H1 (cell line): Measurements from ENCODE around the gene PLCB2. TPM values are rescaled to one million over a fixed set of nuclear protein-coding genes. Genes with fewer than 3 reads are reported as not detected.
A peak's percentile ranks its signal among the peaks of the same experiment; 100 is the strongest.

ENCODE experiments used
- CTCF ChIA-PET: fragments of 300-600 bp; sonication (Branson Sonifier 250); formaldehyde crosslinking; loops from one replicate; lab custom pipeline; 2021; ENCODE audit not compliant: partially characterized antibody; lab: Charles Lee
- POLR2A ChIA-PET: fragments of 300-600 bp; sonication (Branson Sonifier 250); formaldehyde crosslinking; loops from one replicate; lab custom pipeline; 2021; ENCODE audit warnings: inconsistent platforms; ENCODE audit not compliant: partially characterized antibody; lab: Charles Lee
- DNase-seq, 2 experiments: peaks; one replicate each; pipeline versions ENCODE4 v3.0.0 to v3.0.0-alpha.2; 2010 to 2022; ENCODE audit warnings: low spot score in 2 of 2, low read depth in 1 of 2, mixed read lengths in 1 of 2
- FAIRE-seq: peaks from 2 replicates; lab custom pipeline; 2011; peaks lifted over from hg19 to GRCh38; lab: Jason Lieb, UNC
- H2AFZ ChIP-seq: 2 replicates; pipeline ENCODE4 v1.8.1; 2012; ENCODE audit warnings: low read length, inconsistent platforms
- H2AK5ac ChIP-seq: 2 replicates; pipeline ENCODE4 v1.6.1; 2013; ENCODE audit warnings: low read depth, low read length
- H2BK120ac ChIP-seq: replicated peaks from 2 replicates; pipeline ENCODE3; 2013; ENCODE audit warnings: low read depth, low read length, inconsistent platforms
- H2BK12ac ChIP-seq: 2 replicates; pipeline ENCODE4 v1.6.1; 2013; ENCODE audit warnings: low read depth, low read length
- H2BK15ac ChIP-seq: 2 replicates; pipeline ENCODE4 v1.6.1; 2013; ENCODE audit warnings: low read length
- H2BK20ac ChIP-seq: 2 replicates; pipeline ENCODE4 v1.6.1; 2013; ENCODE audit warnings: low read length
- H2BK5ac ChIP-seq: 2 replicates; pipeline ENCODE4 v1.6.1; 2013; ENCODE audit warnings: low read depth, low read length
- H3K14ac ChIP-seq: 2 replicates; pipeline ENCODE4 v1.6.1; 2013; ENCODE audit warnings: inconsistent platforms; ENCODE audit not compliant: insufficient read length
- H3K18ac ChIP-seq: 2 replicates; pipeline ENCODE4 v1.6.1; 2013; ENCODE audit warnings: low read length; ENCODE audit errors: extremely low read depth
- H3K23ac ChIP-seq: 2 replicates; pipeline ENCODE4 v1.6.1; 2013; ENCODE audit warnings: inconsistent platforms; ENCODE audit not compliant: insufficient read length
- H3K23me2 ChIP-seq: 2 replicates; pipeline ENCODE4 v1.6.1; 2013; ENCODE audit warnings: low read depth, low read length
- H3K27ac ChIP-seq: 2 replicates; pipeline ENCODE4 v1.6.1; 2011; ENCODE audit warnings: low read depth, low read length, inconsistent platforms
- H3K27me3 ChIP-seq, 4 experiments: replicated peaks in 1 of 4; 1 replicate in 1 of 4; 2 replicates in 3 of 4; pipeline versions ENCODE4 v1.6.1 to v1.8.1; 2011 to 2013; ENCODE audit warnings: low read length in 3 of 4, mild to moderate bottlenecking in 3 of 4, inconsistent platforms in 2 of 4, mixed read lengths in 2 of 4, moderate library complexity in 1 of 4; ENCODE audit not compliant: control insufficient read depth in 3 of 4, insufficient read depth in 3 of 4; ENCODE audit errors: extremely low read depth in 1 of 4
- H3K36me3 ChIP-seq, 4 experiments: 2 replicates each; pipeline versions ENCODE4 v1.6.1 to v1.8.1; 2011 to 2013; ENCODE audit warnings: mild to moderate bottlenecking in 4 of 4, low read length in 3 of 4, moderate library complexity in 2 of 4, control low read depth in 1 of 4, inconsistent platforms in 1 of 4; ENCODE audit not compliant: insufficient read depth in 4 of 4, control insufficient read depth in 2 of 4
- H3K4ac ChIP-seq: replicated peaks from 2 replicates; pipeline ENCODE3; 2013; ENCODE audit warnings: low read length, low read depth, mixed read lengths, inconsistent platforms; ENCODE audit not compliant: insufficient read length
- H3K4me1 ChIP-seq, 4 experiments: replicated peaks in 1 of 4; 1 replicate in 1 of 4; 2 replicates in 3 of 4; pipeline versions ENCODE4 v1.6.1 to v1.8.1; 2011 to 2013; ENCODE audit warnings: low read length in 3 of 4, inconsistent platforms in 2 of 4, mixed read lengths in 1 of 4; ENCODE audit not compliant: insufficient read depth in 4 of 4, control insufficient read depth in 3 of 4
- H3K4me2 ChIP-seq, 2 experiments: 2 replicates each; pipeline versions ENCODE4 v1.6.1 to v1.8.1; 2011 to 2013; ENCODE audit warnings: low read depth in 2 of 2, low read length in 2 of 2, control low read depth in 1 of 2, inconsistent platforms in 1 of 2, mild to moderate bottlenecking in 1 of 2; ENCODE audit not compliant: insufficient read depth in 1 of 2
- H3K4me3 ChIP-seq, 4 experiments: fragments of 200-600, 300-600 bp in 1 of 4; sonication (generic), shearing (Covaris generic), sonication (Bioruptor Twin) in 1 of 4; 2 replicates each; pipeline versions ENCODE4 v1.5.1 to v1.8.1; 2011 to 2016; ENCODE audit warnings: low read length in 4 of 4, low read depth in 3 of 4, control low read depth in 2 of 4, inconsistent platforms in 2 of 4, mild to moderate bottlenecking in 2 of 4, mixed read lengths in 1 of 4, moderate library complexity in 1 of 4; ENCODE audit not compliant: insufficient read depth in 2 of 4; ENCODE audit errors: extremely low read depth in 1 of 4
- H3K56ac ChIP-seq: replicated peaks from 2 replicates; pipeline ENCODE3; 2013; ENCODE audit warnings: low read depth, mild to moderate bottlenecking, mixed read lengths, low read length, inconsistent platforms; ENCODE audit not compliant: insufficient read length
- H3K79me1 ChIP-seq: 2 replicates; pipeline ENCODE4 v1.6.1; 2013; ENCODE audit warnings: low read depth, low read length, control low read depth
- H3K79me2 ChIP-seq, 2 experiments: 2 replicates each; pipeline versions ENCODE4 v1.6.1 to v1.8.1; 2012 to 2013; ENCODE audit warnings: low read length in 2 of 2, mild to moderate bottlenecking in 2 of 2, inconsistent platforms in 1 of 2; ENCODE audit not compliant: insufficient read depth in 2 of 2, control insufficient read depth in 1 of 2
- H3K9ac ChIP-seq, 4 experiments: replicated peaks in 1 of 4; 1 replicate in 1 of 4; 2 replicates in 3 of 4; pipeline versions ENCODE4 v1.6.1 to v1.8.1; 2011 to 2013; ENCODE audit warnings: low read depth in 3 of 4, low read length in 3 of 4, control low read depth in 2 of 4, mild to moderate bottlenecking in 2 of 4, moderate library complexity in 2 of 4, inconsistent platforms in 1 of 4; ENCODE audit errors: extremely low read depth in 1 of 4
- H3K9me3 ChIP-seq, 2 experiments: 2 replicates each; pipeline versions ENCODE4 v1.6.1 to v1.8.1; 2012 to 2013; ENCODE audit warnings: mild to moderate bottlenecking in 2 of 2, moderate library complexity in 2 of 2, control low read depth in 1 of 2, inconsistent platforms in 1 of 2, low read depth in 1 of 2, low read length in 1 of 2, mixed read lengths in 1 of 2; ENCODE audit not compliant: insufficient read depth in 2 of 2
- H4K20me1 ChIP-seq, 2 experiments: replicated peaks in 1 of 2; 2 replicates each; pipeline versions ENCODE3 to v1.8.1; 2011 to 2013; ENCODE audit warnings: inconsistent platforms in 2 of 2, low read length in 2 of 2, mild to moderate bottlenecking in 1 of 2; ENCODE audit not compliant: insufficient read depth in 2 of 2, control insufficient read depth in 1 of 2
- H4K5ac ChIP-seq: 2 replicates; pipeline ENCODE4 v1.6.1; 2013; ENCODE audit warnings: low read length, low read depth, mixed read lengths, inconsistent platforms; ENCODE audit not compliant: insufficient read length
- H4K8ac ChIP-seq: 2 replicates; pipeline ENCODE4 v1.8.0; 2013; ENCODE audit warnings: mild to moderate bottlenecking, moderate library complexity, low read length, inconsistent platforms; ENCODE audit not compliant: insufficient read depth; ENCODE audit errors: extremely low read depth
- H4K91ac ChIP-seq: replicated peaks from 2 replicates; pipeline ENCODE3; 2013; ENCODE audit warnings: low read length, mixed read lengths, inconsistent platforms; ENCODE audit not compliant: insufficient read length
- KDM1A ChIP-seq: fragments of 200-600, 300-600 bp; sonication (generic); IDR thresholded peaks from 2 replicates; pipeline ENCODE4 v1.7.1; 2016; ENCODE audit warnings: mild to moderate bottlenecking, low read length, borderline replicate concordance
- WGBS, 2 experiments: shearing (Covaris generic) in 1 of 2; methylation state at CpG; one replicate each; pipeline versions ENCODE4 v1.1.6 to v1.1.7; 2013 to 2015; ENCODE audit warnings: low lambda C conversion rate in 2 of 2, mixed read lengths in 2 of 2, inconsistent platforms in 1 of 2, low coverage in 1 of 2, missing lambda C conversion rate in 1 of 2; ENCODE audit not compliant: insufficient replicate concordance in 2 of 2, insufficient coverage in 1 of 2, insufficient read length in 1 of 2; ENCODE audit errors: extremely low coverage in 1 of 2, missing lambda C conversion rate in 1 of 2; 5-methylcytosine and 5-hydroxymethylcytosine counted together
- polyA plus RNA-seq, 7 experiments: library from polyadenylated mRNA; depleted of rRNA in 3 of 7; stranded (reverse) in 5 of 7; unstranded in 2 of 7; fragments of >200 nt in 5 of 7; fragments of 200-250 nt in 2 of 7; gene quantifications; 1 replicate in 5 of 7; 2 replicates in 1 of 7; 4 replicates in 1 of 7; pipeline versions ENCODE4 v1.2.1 to v1.2.3, GENCODE V29; 2011 to 2013; ENCODE audit warnings: missing spikeins in 2 of 7, mixed read lengths in 2 of 7
- total RNA-seq: library from RNA; stranded (reverse); fragmentation: NEBNext Ultra II Directional; extraction: Animal tissue kit (Norgen Biotek cat#: 25700); gene quantifications from 2 replicates; pipeline ENCODE4 v1.2.1, GENCODE V29; 2021

The PLCB2 gene
- total and polyA plus RNA-seq, 2 of the 8 experiments (the other 6 are each of a cell fraction or from before 2014, with no cell fraction given), result 7.2 to 8.4 TPM

DNA sequence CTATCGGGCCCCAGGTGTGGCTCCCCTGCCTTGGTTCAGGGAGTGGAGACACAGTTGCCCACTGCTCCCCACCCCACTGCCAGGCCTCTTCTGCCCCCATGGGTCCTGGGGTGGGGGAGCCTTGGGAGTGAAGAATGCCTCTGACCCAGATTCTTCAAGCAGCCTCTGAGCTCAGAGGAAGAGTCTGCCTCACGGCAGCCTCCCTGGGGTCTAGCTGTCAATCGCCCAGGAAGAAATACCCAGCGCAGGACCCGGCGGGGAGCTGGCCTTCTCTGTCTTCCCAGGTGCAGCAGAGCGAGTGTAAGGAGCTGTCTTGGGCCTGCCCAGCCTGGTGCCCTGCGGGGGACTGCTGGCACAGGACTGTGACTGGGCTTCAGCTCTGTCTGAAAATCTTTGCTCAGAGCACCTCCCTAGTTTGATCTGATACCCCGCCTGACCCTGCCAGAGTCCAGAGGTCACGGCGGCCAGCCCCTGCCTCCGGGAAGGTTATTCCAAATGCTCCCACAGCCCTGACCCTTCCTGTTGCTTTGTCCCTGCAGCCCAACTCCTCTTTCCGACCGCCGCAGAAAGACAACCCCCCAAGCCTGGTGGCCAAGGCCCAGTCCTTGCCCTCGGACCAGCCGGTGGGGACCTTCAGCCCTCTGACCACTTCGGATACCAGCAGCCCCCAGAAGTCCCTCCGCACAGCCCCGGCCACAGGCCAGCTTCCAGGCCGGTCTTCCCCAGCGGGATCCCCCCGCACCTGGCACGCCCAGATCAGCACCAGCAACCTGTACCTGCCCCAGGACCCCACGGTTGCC is 35.9 kb downstream of the PLCB2 start:
- no peaks in the 10 kb centered on the region for H3K23me2 ChIP-seq
- H2BK5ac ChIP-seq, result no peak overlapping the region; the same call in 1 of the 2 replicates
- WGBS, 2 experiments, result 90% methylated on average over 25 of the region's 25 CpGs; no CpG with 5 or more reads in 1 of the 2 experiments
- H3K56ac ChIP-seq, result no peak overlapping the region
- H4K8ac ChIP-seq, result no peak overlapping the region
- CTCF ChIA-PET, result interaction anchor here (0.6 to 27.9 kb wide), 20 partner anchors 13 to 1003 kb away, joined by 3 to 1340 read pairs (median 23); partner anchors contain the start of genes ANKRD63, BMF, CCDC9B and INAFM2
- H2BK120ac ChIP-seq, result no peak overlapping the region
- no peak overlapping the region for H3K14ac ChIP-seq
- H3K9ac ChIP-seq, result no peak overlapping the region
- no peak overlapping the region for H2BK20ac ChIP-seq
- H3K4ac ChIP-seq, result no peak overlapping the region
- DNase-seq, result no peak
- H3K23ac ChIP-seq, result no peak overlapping the region
- H3K18ac ChIP-seq, result peak overlapping the region; percentile 32; the same call in 1 of the 2 replicates
- no peak overlapping the region for H2AK5ac ChIP-seq
- H3K27ac ChIP-seq, result no peak overlapping the region
- no peak overlapping the region for H3K4me2 ChIP-seq
- no peak overlapping the region for H2BK12ac ChIP-seq
- peaks cover 0 to 4% (median under 1%) of the 10 kb centered on the region in 4 experiments; a peak in 5 of 7 replicates for H3K4me1 ChIP-seq
- no peak for TF ChIP-seq KDM1A
- no peak overlapping the region for H4K91ac ChIP-seq
- FAIRE-seq, result no peak
- H2AFZ ChIP-seq, result no peak overlapping the region
- no peaks in the 10 kb centered on the region for H4K20me1 ChIP-seq
- H3K4me3 ChIP-seq, result no peak overlapping the region
- no peaks in the 10 kb centered on the region for H3K9me3 ChIP-seq
- H2BK15ac ChIP-seq, result no peak overlapping the region
- no peaks in the 10 kb centered on the region for H3K79me1 ChIP-seq
- POLR2A ChIA-PET, result interaction anchor here (1.0 to 2.7 kb wide), 5 partner anchors 17 to 43 kb away, joined by 3 to 11 read pairs (median 3); no protein-coding TSS in a partner anchor
- no peaks in the 10 kb centered on the region; a peak in 1 of 8 replicates for H3K36me3 ChIP-seq
- H3K79me2 ChIP-seq, result no peaks in the 10 kb centered on the region
- no peaks in the 10 kb centered on the region for H3K27me3 ChIP-seq
- no peak overlapping the region for H4K5ac ChIP-seq
